Measurements from ENCODE around the gene PGAP1.

DNA sequence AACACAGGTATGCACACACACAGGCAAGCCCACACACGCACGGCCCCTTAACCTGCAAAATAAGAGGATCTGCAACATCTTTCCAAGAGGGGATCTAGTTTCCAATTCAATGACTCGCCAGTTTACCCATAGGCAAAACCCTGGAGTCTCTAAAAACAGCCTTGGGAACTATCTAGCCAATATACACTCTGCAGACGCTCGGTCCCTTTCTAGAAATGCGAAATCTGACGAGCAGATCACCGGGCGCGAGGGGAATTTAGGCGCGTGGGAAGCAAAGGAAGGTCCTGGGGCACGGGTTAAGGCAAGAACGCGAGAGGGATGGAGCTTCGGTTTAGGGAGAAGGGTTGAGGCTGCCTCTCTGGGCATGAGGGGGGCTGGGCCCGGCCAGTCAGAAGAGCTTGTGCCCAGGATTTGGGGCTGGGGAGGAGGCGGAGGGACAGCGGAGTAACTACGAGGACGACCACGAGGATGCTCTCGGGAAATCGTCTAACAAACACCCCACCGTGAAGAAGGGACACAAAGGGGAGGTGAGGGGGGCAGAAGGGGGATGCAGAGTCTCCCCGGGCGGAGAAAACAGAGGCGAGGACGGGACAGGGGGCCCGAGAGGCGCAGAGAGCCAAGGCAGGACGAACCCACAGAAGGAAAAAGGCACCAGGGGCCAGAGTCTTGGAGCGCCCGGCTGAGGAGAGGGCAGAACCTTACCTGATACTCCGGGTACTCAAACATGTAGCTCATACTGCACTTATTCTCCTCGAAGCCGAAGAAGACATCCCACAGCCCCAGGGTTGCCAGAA lies 542 bp downstream of the PGAP1 start:
- TF ChIP-seq, protein P1, sequence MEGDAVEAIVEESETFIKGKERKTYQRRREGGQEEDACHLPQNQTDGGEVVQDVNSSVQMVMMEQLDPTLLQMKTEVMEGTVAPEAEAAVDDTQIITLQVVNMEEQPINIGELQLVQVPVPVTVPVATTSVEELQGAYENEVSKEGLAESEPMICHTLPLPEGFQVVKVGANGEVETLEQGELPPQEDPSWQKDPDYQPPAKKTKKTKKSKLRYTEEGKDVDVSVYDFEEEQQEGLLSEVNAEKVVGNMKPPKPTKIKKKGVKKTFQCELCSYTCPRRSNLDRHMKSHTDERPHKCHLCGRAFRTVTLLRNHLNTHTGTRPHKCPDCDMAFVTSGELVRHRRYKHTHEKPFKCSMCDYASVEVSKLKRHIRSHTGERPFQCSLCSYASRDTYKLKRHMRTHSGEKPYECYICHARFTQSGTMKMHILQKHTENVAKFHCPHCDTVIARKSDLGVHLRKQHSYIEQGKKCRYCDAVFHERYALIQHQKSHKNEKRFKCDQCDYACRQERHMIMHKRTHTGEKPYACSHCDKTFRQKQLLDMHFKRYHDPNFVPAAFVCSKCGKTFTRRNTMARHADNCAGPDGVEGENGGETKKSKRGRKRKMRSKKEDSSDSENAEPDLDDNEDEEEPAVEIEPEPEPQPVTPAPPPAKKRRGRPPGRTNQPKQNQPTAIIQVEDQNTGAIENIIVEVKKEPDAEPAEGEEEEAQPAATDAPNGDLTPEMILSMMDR (conservative IDR thresholded peaks at IDR 0.05; ENCODE audit: low read depth, low read length), result no peak
- TF ChIP-seq EZH2 (IDR thresholded peaks at IDR 0.05; ENCODE audit: low read length, unreplicated experiment) (no peak), EZH2phosphoT487 (IDR thresholded peaks at IDR 0.05; ENCODE audit: borderline replicate concordance, low read length) (no peak)

Measured in PC-3 (cell line).